Stimulated activated CD8-positive, alpha-beta memory T cell treated with anti-CD3 and anti-CD28 coated beads, Interleukin-4, amount 100 ng/mL, for 24 hours (primary cell): ENCODE measurements around the gene SBK2.
"Not testable (repeated sequence)": the region's sequence is repeated elsewhere in the genome, so short reads cannot be mapped to it uniquely, and the experiment has no call there.

Experiments used
- DNase-seq: peaks from one replicate; pipeline ENCODE4 v3.0.0-alpha.2; 2020; ENCODE audit warnings: low read depth

SBK2 gene

GRCh38 chr19:55536951-55537740, at the start of gene SBK2:
Gene SBK2 (minus strand): TSS chr19:55537133. CDS start chr19:55536294, 839 bp downstream.
- no peak for DNase-seq

- peak; percentile 42 for DNase-seq
These were observed 48.9 kb upstream of the SBK2 start for GRCh38 chr19:55585658-55586339.

GRCh38 chr19:55584871-55585270, 47.9 kb upstream of the SBK2 start:
- DNase-seq, result no peak

GRCh38 chr19:55583897-55584296, 47.0 kb upstream of the SBK2 start:
- DNase-seq, result not testable (repeated sequence)

GRCh38 chr19:55582284-55582683, 45.4 kb upstream of the SBK2 start:
- DNase-seq, result not testable (repeated sequence)

GRCh38 chr19:55581823-55582223, 44.9 kb upstream of the SBK2 start:
- DNase-seq, result no peak

GRCh38 chr19:55581145-55581822, 44.4 kb upstream of the SBK2 start:
- no peak for DNase-seq

GRCh38 chr19:55580628-55581144, 43.8 kb upstream of the SBK2 start, which contains the start of gene ZNF579:
Gene ZNF579 (minus strand): TSS chr19:55580848. CDS start chr19:55579639, 1,209 bp downstream.
- DNase-seq, result peak; percentile 70

GRCh38 chr19:55579766-55580621, 43.1 kb upstream of the SBK2 start:
- no peak for DNase-seq

GRCh38 chr19:55578761-55579747, 42.1 kb upstream of the SBK2 start:
- DNase-seq, result no peak

- DNase-seq, result no peak
These were observed 41.3 kb upstream of the SBK2 start for GRCh38 chr19:55578031-55578760.

GRCh38 chr19:55576746-55577145, 39.8 kb upstream of the SBK2 start:
- no peak for DNase-seq

- DNase-seq, result not testable (repeated sequence)
These were observed 37.0 kb upstream of the SBK2 start for GRCh38 chr19:55573929-55574328.

- not testable (repeated sequence) for DNase-seq
These were observed 32.5 kb upstream of the SBK2 start for GRCh38 chr19:55569477-55569876.

- no peak for DNase-seq
These were observed 30.9 kb upstream of the SBK2 start for GRCh38 chr19:55567708-55568328.

GRCh38 chr19:55566823-55567222, 29.9 kb upstream of the SBK2 start:
- no peak for DNase-seq

- no peak for DNase-seq
These were observed 26.3 kb upstream of the SBK2 start for GRCh38 chr19:55563261-55563690.

GRCh38 chr19:55559684-55560083, 22.8 kb upstream of the SBK2 start:
- DNase-seq, result no peak

GRCh38 chr19:55554741-55555152, 17.8 kb upstream of the SBK2 start:
- DNase-seq, result no peak
